ENCODE measurements around the gene DIRAS2. TPM values are rescaled to one million over a fixed set of nuclear protein-coding genes. Genes with fewer than 3 reads are reported as not detected.

The DIRAS2 gene
- total RNA-seq, 1 donor from 2014 or later = not detected

Other genes with a start within 250 kb of the DIRAS2 start
- gene SYK, start 159.0 kb upstream of the DIRAS2 start, total RNA-seq = 6.5 TPM